Measurements from ENCODE around the gene RMDN3.

RMDN3 gene

DNA sequence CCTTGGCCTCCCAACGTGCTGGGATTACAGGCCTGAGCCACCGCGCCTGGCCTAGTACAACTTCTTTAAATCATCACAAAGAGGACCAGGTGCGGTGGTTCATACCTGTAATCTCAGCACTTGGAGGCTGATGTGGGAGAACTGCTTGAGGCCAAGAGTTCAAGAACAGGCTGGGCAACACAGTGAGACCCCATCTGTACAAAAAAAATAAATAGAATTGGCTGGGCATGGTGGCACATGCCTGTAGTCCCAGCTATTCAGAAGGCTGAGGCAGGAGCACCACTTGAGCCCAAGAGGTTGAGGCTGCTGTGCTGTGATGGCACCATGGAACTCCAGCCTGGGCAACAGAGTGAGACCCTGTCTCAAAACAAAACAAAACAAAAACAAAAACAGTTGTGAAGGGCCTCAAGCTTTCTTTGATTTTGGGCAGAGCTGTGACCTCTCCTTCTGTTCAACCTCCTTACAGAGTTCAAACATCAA is 5.9 kb downstream of the RMDN3 start:
- no peak for DNase-seq (ENCODE audit: low read depth in 3 of 3)

DNA sequence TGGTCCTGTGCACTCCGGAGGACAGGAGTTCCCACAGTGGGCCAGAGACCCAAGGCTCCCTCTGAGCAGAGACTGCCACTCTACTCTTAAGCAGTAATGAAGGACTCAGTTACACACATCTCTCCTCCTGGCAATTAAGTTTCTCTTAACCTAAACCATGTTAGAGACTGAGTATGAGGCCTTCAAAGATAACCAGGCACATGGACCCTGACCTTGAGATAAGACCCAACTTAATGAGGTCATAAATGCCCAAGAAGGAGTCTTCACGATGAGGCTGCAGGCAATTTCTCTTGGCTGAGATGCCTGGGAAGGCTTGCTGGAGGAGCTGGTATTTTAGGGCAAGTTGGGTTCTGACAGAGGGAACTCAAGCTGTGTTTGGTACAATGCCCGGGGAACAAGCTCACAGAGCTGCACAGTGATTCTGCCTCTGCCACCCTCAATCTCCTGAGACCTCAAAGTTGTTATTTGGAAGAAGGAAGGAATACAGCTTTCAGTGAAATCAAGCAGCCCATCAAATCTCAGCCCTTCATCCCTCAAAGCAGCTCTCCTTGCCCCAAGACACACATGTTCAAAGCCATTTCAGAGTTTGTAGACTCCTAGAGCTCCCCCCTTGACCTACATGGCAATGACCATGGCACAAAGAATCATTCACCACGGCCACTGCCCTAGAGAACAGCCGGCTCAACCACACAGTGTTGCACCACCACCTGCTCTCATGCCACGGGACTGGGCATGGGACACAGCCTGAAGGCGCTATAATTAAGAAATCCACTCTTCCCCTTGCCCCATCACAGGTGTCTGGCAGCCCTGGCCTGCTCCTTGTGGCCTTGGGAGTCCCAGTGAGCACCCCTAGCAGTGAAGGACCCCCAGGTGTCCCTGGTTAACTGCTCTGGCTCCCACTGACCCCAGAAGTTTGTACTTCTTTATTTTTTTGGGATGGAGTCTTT is 7.1 kb downstream of the RMDN3 start:
- no peak for DNase-seq (ENCODE audit: low read depth in 3 of 3)

DNA sequence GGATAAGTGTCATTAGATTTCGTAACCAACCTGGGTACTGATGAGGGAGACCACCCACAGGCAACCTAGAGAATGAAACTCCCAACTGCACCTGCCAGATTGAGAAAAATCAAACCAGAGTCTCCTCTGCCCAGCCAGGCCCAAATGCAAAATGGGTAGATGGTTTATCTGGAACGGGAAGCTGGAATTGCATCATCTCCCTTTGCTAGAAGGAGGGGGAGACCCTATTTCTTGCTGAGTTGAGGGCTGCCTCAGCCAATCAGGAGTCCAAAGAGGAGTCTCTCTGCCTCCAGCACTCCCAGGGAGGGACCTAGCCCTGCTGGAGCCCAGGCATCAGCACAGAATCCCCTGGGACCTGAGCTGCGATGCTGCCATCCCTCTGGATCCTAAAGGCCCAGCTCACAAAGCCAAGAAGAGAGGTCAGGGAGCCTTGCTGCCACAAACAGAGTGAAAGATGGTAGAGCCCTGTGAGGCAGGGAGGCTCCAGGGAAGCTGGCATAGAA is 8.1 kb downstream of the RMDN3 start:
- no peak for DNase-seq (ENCODE audit: low read depth in 3 of 3)

DNA sequence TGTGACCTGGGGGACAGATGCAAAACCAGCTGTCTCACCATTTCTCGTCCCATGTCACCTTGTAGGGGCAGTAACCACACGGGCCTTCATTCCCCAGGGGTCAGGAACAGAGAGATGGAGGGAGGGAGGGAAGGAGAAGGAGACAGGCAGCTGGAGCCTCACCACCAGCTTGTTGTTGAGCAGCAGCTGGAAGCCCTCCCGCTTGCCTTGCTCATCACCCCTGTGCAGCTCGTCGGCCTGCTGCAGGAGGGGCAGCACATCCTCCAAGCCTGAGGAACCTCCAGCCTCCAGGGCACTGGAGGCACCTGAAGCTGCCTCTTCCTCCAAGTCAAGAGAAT is 10.3 kb downstream of the RMDN3 start:
- DNase-seq (ENCODE audit: low read depth in 3 of 3), result no peak

DNA sequence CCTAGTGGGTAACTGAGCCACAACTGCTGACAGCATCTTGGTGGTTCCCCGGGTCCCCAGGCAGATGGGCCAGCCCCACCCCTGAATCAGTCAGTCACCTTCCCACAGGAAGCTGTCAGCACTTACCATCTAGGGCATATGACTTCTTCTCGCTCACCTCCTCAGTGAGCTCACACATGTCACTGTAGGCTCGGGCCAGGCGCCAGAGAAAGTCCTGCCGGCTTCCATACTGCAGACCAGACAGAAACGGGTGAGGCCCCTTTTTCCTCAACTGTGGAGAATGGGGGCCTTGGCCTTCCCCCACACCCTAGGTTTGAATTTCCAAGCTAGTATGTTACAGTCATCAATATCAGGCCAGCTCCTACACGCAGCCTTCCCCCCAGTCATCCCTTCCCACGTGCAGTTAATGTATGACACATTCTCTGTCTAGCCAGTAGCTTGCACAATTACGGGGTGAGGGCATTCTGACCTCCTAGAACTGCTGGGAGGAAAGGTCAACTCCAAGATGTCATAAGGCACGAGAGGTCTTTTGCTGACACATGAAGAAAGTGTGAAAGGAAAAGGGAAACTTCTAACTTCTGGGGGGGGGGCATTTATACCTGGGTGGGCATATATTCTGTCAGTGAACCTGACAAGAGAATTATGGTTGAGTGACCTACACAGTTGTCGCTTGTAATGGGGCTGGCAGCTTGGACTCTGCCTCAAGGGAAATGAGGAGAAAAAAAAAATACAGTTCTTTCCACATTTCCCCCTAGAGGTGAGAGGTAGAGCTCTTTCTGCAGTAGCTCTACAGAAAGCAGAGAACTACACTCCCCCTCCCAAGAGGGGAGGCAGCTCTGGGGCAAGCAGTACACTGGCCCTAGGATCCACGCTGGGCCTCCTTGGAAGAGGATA is 10.9 kb downstream of the RMDN3 start:
- peak in 1 of 3 experiments; percentile 57 for DNase-seq (ENCODE audit: low read depth in 3 of 3)

DNA sequence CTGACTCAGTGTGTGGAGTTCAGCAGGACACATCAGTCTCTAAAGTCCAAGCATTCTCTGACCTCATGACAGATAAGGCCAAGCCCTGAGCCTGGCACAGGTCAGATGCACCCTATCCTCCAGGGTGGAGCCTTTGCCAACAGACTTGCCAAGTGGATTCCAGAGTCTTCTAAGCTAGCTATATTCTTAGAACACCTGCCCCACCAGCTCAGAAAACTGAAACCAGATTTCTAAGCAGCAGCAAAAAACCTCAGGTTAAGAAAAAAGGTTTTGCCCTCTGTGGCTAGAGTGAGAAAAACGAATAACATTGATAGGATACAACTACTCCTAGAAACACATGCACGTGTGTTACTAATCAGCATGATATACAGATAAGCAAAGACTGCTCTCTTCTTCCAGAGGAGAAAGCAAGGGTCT is 11.6 kb downstream of the RMDN3 start:
- no peak for DNase-seq (ENCODE audit: low read depth in 3 of 3)

DNA sequence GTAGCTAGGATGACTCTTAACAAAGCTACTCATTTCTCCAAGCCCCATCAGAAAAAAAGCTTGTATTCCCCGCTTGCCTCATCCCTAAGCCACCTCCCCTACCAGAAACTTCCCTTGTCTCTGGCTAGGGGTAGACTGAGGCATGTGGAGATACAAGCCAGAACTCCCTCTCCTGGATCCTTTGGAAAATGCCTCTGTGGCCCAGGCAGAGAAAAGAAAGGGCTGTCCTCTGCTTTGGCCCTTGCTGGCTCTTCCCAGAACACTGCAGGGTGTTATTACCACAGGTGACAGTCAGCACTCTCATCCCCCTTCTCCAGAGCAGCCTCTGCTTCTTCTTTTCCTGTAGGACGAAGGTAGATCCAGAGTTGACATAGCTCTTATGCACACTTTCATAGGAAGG is 15.2 kb downstream of the RMDN3 start:
- no peak for DNase-seq (ENCODE audit: low read depth in 3 of 3)

DNA sequence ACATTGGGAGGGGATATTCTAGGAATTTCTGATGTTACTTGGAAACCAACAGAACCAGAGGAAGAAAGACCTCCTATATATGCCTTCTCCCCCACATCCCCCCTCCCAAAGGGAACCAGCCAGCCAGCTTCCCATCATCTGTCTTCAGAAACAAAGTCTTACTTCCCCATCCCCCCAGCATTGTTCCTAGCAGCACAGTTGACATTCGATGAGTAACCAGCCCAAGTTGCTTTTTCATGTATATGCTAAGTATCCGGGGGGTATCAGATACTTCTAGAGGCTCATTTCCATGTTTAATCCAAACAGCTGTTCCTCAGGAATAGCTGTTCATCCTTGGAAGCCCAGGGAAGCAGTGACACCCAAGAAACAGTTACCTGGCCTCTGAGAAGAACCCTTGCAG is 16.0 kb downstream of the RMDN3 start:
- DNase-seq (ENCODE audit: low read depth in 3 of 3), result no peak

DNA sequence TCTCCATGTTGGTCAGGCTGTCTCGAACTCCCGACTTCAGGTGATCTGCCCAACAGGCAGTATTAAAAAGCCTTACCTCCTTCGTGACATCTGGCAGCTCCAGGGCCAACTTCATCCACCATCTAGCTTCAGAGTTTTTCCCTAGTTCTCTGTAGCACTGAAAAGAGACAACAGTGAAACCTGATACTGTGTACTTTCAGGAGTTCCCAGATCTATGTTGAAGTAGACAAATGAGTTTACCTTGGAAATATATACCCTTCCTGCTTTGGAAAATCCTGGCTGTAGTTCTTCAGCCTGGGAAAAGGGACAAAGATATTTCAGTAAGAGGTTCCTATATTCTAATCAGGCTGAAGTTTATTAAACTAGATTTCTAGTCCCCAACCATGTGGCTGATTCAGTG is 18.0 kb downstream of the RMDN3 start:
- DNase-seq (ENCODE audit: low read depth in 3 of 3), result no peak

DNA sequence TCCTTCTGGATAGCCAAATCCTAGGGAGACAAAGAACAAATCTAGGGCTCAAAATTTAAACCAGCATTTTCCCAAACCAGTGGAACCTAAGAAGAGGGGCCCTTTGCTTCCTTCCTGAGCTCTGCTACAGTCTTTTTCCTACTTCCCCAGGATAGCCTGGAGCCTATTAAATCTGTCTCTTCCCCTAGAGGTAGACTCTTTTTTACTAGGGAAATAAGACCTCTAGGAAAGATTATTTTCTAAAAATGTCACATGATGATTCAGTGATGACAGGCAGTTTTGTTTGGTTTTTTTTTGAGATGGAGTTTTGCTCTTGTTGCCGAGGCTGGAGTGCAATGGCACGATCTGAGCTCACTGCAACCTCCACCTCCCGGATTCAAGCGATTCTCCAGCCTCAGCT is 18.5 kb downstream of the RMDN3 start:
- no peak for DNase-seq (ENCODE audit: low read depth in 3 of 3)

DNA sequence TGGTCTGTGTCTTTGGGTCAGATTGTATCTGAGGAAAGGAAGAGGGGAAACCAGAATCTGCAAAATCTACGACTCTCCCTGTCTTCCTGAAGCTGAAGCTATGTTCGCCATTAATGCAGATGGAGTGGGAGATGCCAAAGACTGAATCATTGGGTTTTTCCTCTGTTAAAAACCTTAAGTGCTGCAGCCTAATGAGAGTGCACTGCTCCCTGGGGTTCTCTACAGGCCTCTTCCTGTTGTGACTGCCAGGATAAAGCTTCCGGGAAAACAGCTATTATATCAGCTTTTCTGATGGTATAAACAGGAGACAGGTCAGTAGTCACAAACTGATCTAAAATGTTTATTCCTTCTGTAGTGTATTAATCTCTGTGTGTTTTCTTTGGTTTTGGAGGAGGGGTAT is 24.0 kb downstream of the RMDN3 start:
- DNase-seq (ENCODE audit: low read depth in 3 of 3), result no peak

DNA sequence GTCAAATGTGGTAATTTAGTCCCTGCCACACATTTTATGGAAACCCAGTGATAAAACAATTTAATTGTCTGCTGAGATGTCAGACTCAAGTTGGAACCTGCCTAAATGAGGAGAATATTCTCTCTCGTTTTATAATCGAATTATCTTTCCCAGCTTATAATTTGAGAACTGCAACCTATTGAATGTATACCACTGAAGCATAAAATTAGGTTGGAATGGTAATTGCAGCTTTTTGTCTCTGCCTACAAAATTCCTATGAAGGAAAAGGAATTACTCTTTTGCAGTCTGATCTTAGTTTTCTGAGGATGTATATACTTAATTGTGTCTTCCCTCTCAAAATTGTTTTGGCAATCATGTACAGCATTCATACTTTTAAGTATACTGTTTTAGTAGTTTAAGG is 31.1 kb downstream of the RMDN3 start:
- DNase-seq (ENCODE audit: low read depth in 3 of 3), result no peak

DNA sequence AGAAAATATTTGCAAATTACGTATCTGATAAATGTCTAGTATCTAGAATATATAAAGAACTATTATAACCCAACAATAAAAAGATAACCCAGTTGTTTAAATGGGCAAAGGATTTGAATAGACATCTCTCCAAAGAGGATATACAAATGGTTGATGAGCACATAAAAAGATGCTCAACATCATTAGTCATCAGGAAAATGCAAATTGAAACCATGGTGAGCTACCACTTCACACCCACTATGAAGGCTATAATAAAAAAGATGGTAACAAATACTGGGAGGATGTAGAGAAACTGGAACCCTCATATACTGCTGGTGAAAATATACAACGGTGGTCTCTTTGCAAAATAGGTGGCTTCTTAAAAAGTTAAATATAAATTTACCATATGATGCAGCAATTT is 32.1 kb downstream of the RMDN3 start:
- DNase-seq (ENCODE audit: low read depth in 3 of 3), result no peak

DNA sequence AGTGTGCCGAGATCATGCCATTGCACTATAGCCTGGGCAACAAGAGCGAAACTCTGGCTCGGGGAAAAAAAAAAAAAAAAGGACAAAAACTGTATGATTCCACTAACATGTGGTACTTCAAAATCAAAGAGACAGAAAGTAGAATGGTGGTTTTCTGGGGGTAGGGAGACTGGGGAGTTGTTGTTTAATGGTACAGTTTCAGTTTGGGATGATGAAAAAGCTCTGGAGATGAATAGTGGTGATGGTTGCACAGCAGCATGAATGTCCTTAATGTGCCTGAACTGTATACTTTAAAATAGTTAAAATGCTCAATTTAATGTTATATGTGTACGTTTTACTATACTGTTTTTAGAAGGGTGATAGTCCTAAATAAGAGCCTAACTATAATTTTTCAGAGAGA is 32.7 kb downstream of the RMDN3 start:
- no peak for DNase-seq (ENCODE audit: low read depth in 3 of 3)

DNA sequence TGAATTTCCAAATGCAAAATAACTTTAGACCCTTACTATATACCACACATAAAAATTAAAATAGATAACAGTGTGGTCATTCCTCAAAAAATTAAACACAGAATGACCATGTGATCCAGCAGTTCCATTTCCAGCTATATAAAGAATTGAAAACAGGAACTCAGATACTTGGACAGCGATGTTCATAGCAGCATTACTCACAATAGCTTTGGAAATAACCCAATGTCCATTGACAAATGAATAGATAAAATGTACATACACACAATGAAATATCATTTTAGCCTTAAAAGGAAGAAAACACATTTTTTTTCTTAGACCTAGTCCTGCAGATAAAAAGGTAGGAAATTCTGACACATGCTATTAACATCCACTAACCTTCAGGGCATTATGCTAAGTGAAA is 33.4 kb downstream of the RMDN3 start:
- no peak for DNase-seq (ENCODE audit: low read depth in 3 of 3)

DNA sequence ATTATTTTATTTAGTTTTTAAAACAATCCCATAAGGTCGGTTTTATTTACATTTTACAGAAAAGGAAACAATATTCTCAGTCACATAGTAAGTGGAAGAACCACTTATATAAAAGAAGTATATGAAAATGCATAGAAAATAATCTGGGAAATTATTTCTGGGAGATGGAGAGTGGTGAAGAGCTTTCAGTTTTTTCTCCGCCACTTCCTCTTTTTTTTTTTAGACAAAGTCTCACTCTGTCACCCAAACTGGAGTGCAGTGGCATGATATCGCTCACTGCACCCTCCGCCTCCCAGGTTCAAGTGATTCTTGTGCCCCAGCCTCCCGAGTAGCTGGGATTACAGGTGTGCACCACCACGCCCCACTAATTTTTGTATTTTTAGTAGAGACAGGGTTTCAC is 38.9 kb downstream of the RMDN3 start:
- DNase-seq (ENCODE audit: low read depth in 3 of 3), result no peak

DNA sequence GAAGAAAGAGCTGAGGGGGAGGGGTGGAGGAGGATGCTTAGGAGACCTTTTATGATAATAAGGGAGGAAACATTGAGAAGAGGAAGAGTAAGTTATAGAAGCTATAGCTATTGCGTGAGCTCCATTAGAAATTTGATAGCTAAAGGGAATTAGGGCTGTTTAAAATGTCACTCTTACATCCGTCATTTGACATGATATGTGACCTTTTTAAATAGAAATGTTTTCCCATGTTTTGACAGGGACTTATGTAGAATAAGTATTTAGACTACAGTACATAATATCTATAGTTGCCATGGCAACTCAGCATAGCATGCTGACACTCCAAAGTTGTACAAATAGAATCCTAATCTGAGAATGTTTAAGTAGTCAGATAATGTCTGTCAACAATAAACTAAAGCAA is 40.9 kb downstream of the RMDN3 start:
- DNase-seq (ENCODE audit: low read depth in 3 of 3), result no peak

DNA sequence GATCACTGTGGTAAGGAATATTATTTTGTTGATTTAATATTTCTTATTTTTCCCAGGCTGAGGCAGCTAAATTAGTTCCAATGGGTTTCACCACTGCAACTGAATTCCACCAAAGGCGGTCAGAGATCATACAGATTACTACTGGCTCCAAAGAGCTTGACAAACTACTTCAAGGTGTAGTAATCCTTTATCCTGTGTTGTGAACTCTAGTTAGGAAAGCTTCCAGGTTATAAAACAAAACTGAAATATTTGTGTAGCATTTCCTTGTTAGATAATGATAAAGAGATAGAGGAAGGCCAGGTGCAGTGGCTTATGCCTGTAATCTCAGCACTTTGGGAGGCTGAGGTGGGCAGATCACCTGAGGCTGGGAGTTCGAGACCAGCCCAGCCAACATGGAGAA is 48.9 kb downstream of the RMDN3 start:
- no peak for DNase-seq (ENCODE audit: low read depth in 3 of 3)

DNA sequence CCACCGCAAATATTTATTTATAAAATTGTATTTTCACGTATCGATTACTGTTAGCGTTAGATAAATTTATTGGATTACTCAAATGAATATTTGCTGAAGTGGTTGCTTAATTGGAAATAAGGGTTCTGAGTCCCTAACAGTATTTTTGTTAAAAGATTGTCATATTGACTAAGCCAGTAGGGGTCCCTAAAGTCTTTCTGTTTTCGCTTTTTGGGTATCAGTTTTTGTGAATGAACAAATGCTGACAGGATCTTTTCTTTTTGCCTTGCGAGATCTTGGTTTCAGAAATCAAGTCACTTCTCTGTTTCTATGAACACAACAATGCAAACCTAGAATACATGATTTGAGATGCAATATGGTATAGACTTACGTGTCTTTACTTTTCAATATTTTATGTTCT is 53.0 kb downstream of the RMDN3 start:
- no peak for DNase-seq (ENCODE audit: low read depth in 3 of 3)

DNA sequence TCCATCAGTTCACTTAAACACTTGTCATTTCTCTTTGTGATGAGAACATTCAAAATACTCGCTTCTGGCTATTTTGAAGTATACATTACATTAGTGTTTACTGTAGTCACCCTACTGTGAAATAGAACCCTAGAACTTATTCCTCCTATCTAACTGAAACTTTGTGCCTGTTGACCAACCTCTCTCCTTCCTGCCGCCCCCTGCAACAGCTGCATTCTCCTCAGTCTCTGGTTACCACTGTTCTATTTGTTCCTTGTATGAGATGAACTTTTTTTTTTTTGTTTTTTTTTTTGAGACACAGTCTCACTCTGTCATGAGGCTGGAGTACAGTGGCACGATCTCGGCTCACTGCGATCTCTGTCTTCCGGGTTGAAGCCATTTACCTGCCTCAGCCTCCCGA is 57.1 kb downstream of the RMDN3 start:
- DNase-seq (ENCODE audit: low read depth in 3 of 3), result no peak

DNA sequence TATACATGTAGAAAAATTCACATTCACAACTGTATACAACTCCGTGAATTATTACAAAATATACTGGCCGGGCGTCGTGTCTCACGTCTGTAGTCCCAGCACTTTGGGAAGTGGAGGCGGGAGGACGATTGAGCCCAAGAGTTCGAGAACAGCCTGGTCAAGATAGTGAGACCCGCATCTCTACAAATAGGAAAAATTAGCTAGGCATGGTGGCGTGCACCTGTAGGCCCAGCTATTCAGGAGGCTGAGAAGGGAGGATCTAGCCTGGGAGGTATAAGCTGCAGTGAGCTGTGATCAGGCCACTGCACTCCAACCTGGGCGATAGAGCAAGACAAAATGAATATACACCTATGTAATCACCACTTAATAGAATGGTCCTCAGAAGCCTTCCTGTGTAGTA is 58.8 kb downstream of the RMDN3 start:
- no peak for DNase-seq (ENCODE audit: low read depth in 3 of 3)

DNA sequence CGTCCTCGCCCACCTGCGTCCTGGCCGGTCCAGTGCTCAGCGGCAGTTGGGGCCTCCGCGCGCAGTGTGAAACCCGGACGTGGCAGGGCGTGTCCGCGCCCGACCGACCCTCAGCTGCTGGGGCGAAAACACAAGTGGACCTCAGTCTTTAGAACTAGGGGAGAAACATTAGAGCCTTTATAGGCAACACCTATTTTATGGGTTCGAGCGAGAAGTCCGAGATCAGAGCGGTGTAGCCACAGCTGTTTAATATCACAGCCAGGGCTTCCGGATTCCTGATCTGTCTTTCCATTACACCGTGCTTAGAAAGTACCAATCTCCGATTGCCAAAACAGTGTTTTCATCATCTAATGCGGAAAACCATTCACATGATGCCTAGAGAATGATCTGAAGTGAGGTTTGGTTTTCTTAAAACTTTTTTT is 59.6 kb downstream of the RMDN3 start:
- no peak for DNase-seq (ENCODE audit: low read depth in 3 of 3)

Measured in stimulated activated CD4-positive, alpha-beta T cell treated with anti-CD3 and anti-CD28 coated beads, TNF-alpha, amount 100 ng/mL, for 24 hours (primary cell).